Mammary epithelial cell (primary cell): Measurements from ENCODE around the gene DEPDC1.

ENCODE experiments used
- EZH2 ChIP-seq: IDR thresholded peaks from 2 replicates; pipeline ENCODE4 v1.6.1; 2012; ENCODE audit warnings: low read length, inconsistent platforms, borderline replicate concordance
- TF ChIP-seq, protein P1 (sequence below), 2 donors: IDR thresholded peaks in 1 of 2; conservative IDR thresholded peaks in 1 of 2; 2 replicates each; pipeline ENCODE4 v1.5.1; 2011 to 2012; ENCODE audit warnings: inconsistent platforms in 2 of 2, low read length in 2 of 2, mild to moderate bottlenecking in 2 of 2, control low read depth in 1 of 2, low read depth in 1 of 2; ENCODE audit not compliant: insufficient read depth in 1 of 2; ENCODE audit errors: extremely low read depth in 1 of 2

DNA sequence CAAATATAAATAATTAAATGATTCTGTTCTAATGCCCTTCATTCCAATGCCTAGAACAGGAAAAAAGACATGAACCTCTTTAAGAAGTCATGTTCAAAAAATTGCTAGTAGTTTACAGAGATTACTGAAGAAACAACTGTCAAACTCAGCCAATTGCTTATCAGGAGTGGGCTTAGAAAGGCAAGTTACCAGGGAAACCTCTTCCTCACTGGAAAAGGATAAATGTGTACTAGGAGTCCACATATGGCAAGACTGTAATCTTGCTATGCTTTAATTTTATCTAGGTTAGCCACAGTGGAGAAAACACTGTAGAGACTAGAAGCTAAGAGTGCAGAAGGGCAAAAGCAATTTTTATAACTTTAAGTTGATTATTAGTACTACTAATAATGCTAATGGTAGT, 42.1 kb upstream of the DEPDC1 start:
- TF ChIP-seq, protein P1, sequence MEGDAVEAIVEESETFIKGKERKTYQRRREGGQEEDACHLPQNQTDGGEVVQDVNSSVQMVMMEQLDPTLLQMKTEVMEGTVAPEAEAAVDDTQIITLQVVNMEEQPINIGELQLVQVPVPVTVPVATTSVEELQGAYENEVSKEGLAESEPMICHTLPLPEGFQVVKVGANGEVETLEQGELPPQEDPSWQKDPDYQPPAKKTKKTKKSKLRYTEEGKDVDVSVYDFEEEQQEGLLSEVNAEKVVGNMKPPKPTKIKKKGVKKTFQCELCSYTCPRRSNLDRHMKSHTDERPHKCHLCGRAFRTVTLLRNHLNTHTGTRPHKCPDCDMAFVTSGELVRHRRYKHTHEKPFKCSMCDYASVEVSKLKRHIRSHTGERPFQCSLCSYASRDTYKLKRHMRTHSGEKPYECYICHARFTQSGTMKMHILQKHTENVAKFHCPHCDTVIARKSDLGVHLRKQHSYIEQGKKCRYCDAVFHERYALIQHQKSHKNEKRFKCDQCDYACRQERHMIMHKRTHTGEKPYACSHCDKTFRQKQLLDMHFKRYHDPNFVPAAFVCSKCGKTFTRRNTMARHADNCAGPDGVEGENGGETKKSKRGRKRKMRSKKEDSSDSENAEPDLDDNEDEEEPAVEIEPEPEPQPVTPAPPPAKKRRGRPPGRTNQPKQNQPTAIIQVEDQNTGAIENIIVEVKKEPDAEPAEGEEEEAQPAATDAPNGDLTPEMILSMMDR (conservative IDR thresholded peaks at IDR 0.05 in 1 of 2, IDR thresholded peaks at IDR 0.05 in 1 of 2; ENCODE audit: extremely low read depth in 1 of 2, insufficient read depth in 1 of 2, low read depth in 1 of 2, low read length in 2 of 2): no peak
- no peak for TF ChIP-seq EZH2
